Measurements from ENCODE around the gene COL1A1. TPM values are rescaled to one million over a fixed set of nuclear protein-coding genes. Genes with fewer than 3 reads are reported as not detected.

Gene COL1A1
- total and polyA plus RNA-seq, 2 of the 13 experiments (the other 11 are each of a cell fraction or from before 2014, with no cell fraction given) = 0.05 TPM; not detected in 1

DNA sequence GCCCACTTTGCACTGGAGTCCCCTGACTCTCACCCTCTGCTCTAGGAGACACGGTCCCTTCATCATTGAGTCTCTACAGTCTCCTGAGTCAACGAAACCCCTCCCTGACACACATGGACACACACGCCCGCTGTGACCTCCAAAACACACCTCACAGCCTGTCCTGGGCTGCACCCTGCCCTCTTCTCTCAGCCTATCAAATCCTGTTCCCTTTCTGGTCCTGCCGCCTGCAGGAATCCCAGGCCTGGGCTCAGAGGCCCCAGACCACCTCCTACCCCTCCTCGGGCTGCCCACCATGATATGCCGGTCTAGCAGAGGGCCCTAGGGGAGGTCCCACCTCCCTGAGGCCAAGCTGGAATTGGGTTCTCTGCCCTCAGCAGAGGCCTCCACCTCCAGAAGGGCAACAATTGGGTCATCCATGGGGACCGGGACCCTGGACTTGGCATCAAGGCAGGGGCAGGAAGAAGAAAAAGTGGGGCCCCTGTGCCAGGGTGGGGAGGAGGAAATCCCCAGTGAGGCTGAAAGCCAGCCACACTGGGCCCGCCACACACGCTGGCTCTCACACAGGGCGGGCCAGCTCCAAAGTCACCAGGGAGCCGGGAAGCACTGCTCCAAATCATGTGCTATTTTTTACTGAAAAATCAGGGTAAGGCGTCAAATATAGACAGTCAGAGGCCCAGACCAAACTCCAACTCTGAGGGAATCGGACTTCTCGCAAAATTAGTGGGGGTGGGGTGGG, 54.3 kb downstream of the COL1A1 start (continued):
- TF ChIP-seq RFXAP (CRISPR knock-in tag; IDR thresholded peaks at IDR 0.05; ENCODE audit: borderline replicate concordance) (0 out of 2 replicates have a peak, but pooled peaks have one; percentile 5), DPF2 (CRISPR knock-in tag; IDR thresholded peaks at IDR 0.05; ENCODE audit: borderline replicate concordance, low read depth) (0 out of 2 replicates have a peak, but pooled peaks have one; percentile 35), KLF13 (CRISPR knock-in tag; IDR thresholded peaks at IDR 0.05) (0 out of 2 replicates have a peak, but pooled peaks have one; percentile 50), SUZ12 (IDR thresholded peaks at IDR 0.05; ENCODE audit: low read depth, low read length) (no peak), RXRA (CRISPR knock-in tag; IDR thresholded peaks at IDR 0.05) (peak; percentile 79), ZZZ3 (CRISPR knock-in tag; IDR thresholded peaks at IDR 0.05; ENCODE audit: borderline replicate concordance) (no peak), ZNF839 (CRISPR knock-in tag; IDR thresholded peaks at IDR 0.05; ENCODE audit: borderline replicate concordance) (no peak), HNF4A (CRISPR knock-in tag; IDR thresholded peaks at IDR 0.05) (0 out of 2 replicates have a peak, but pooled peaks have one; percentile 0), ZSCAN29 (CRISPR knock-in tag; conservative IDR thresholded peaks at IDR 0.05) (no peak), ZSCAN31 (CRISPR knock-in tag; IDR thresholded peaks at IDR 0.05; ENCODE audit: low read depth) (no peak), NKX3-1 (CRISPR knock-in tag; IDR thresholded peaks at IDR 0.05) (no peak), CBX2 (IDR thresholded peaks at IDR 0.05; ENCODE audit: low read depth, low read length) (no peak), CBX2 (CRISPR knock-in tag; IDR thresholded peaks at IDR 0.05; ENCODE audit: low read depth) (no peak), PHF21A (CRISPR knock-in tag; IDR thresholded peaks at IDR 0.05) (no peak), ZNF550 (CRISPR knock-in tag; IDR thresholded peaks at IDR 0.05; ENCODE audit: borderline replicate concordance) (no peak), DMAP1 (CRISPR knock-in tag; IDR thresholded peaks at IDR 0.05) (no peak), ZNF432 (CRISPR knock-in tag; IDR thresholded peaks at IDR 0.05; ENCODE audit: borderline replicate concordance) (no peak), ZNF10 (CRISPR knock-in tag; IDR thresholded peaks at IDR 0.05; ENCODE audit: borderline replicate concordance, low read depth) (no peak), GPN1 (CRISPR knock-in tag; IDR thresholded peaks at IDR 0.05; ENCODE audit: borderline replicate concordance) (no peak)
- TF ChIP-seq, protein P1, sequence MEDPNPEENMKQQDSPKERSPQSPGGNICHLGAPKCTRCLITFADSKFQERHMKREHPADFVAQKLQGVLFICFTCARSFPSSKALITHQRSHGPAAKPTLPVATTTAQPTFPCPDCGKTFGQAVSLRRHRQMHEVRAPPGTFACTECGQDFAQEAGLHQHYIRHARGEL (CRISPR knock-in tag; IDR thresholded peaks at IDR 0.05) = no peak
- TF ChIP-seq, protein P2, sequence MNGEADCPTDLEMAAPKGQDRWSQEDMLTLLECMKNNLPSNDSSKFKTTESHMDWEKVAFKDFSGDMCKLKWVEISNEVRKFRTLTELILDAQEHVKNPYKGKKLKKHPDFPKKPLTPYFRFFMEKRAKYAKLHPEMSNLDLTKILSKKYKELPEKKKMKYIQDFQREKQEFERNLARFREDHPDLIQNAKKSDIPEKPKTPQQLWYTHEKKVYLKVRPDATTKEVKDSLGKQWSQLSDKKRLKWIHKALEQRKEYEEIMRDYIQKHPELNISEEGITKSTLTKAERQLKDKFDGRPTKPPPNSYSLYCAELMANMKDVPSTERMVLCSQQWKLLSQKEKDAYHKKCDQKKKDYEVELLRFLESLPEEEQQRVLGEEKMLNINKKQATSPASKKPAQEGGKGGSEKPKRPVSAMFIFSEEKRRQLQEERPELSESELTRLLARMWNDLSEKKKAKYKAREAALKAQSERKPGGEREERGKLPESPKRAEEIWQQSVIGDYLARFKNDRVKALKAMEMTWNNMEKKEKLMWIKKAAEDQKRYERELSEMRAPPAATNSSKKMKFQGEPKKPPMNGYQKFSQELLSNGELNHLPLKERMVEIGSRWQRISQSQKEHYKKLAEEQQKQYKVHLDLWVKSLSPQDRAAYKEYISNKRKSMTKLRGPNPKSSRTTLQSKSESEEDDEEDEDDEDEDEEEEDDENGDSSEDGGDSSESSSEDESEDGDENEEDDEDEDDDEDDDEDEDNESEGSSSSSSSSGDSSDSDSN (CRISPR knock-in tag; IDR thresholded peaks at IDR 0.05) = 0 out of 2 replicates have a peak, but pooled peaks have one; percentile 23
